ENCODE results near the gene WBP11. TPM values are rescaled to one million over a fixed set of nuclear protein-coding genes. Genes with fewer than 3 reads are reported as not detected.

The WBP11 gene
- total RNA-seq, 1 donor from 2014 or later = 53.5 TPM

GRCh38 chr12:14774906-14775635 lies 28.2 kb downstream of the WBP11 start:
- H3K9ac ChIP-seq = no peak overlapping the region
- no peaks in the 10 kb centered on the region for H3K36me3 ChIP-seq
- Mint-ChIP-seq H3K27me3 (ENCODE audit: insufficient read depth, low read depth) (peaks cover 27% of the 10 kb centered on the region), H3K9me3 (peaks cover 7% of the 10 kb centered on the region), H3K4me1 (peaks cover 44% of the 10 kb centered on the region), H3K36me3 (no peaks in the 10 kb centered on the region), H3K4me3 (peak overlapping the region; percentile 99), H3K27ac (no peak overlapping the region)
- H4K20me1 ChIP-seq (ENCODE audit: low read depth) = peaks cover 8% of the 10 kb centered on the region
- H3F3A ChIP-seq (ENCODE audit: low read depth) = peaks cover 41% of the 10 kb centered on the region
- peak; percentile 51 for DNase-seq (ENCODE audit: low spot score)
- no peak overlapping the region for H3K27ac ChIP-seq
- no peaks in the 10 kb centered on the region for H3K9me3 ChIP-seq (ENCODE audit: low read depth)
- peak overlapping the region; percentile 66 for H2AFZ ChIP-seq (replicated peaks)
- H3K4me1 ChIP-seq = peaks cover 18% of the 10 kb centered on the region
- peaks cover 8% of the 10 kb centered on the region for H3K79me2 ChIP-seq (ENCODE audit: low read depth)
- peak overlapping the region; percentile 88 for H3K4me3 ChIP-seq
- peak overlapping the region; percentile 88 for H3K4me2 ChIP-seq
- peaks cover 9% of the 10 kb centered on the region for H3K27me3 ChIP-seq
- TF ChIP-seq EZH2 (IDR thresholded peaks at IDR 0.05) (no peak), CTCF (IDR thresholded peaks at IDR 0.05) (peak; percentile 12)

- peak overlapping the region; percentile 80 for H2AFZ ChIP-seq (replicated peaks)
- Mint-ChIP-seq H3K4me1 (peaks cover 44% of the 10 kb centered on the region), H3K36me3 (no peaks in the 10 kb centered on the region), H3K4me3 (peak overlapping the region; percentile 99), H3K27ac (peak overlapping the region; percentile 78), H3K9me3 (peaks cover 7% of the 10 kb centered on the region), H3K27me3 (ENCODE audit: insufficient read depth, low read depth) (peaks cover 30% of the 10 kb centered on the region)
- peaks cover 9% of the 10 kb centered on the region for H3K27me3 ChIP-seq
- H3K4me1 ChIP-seq = peaks cover 18% of the 10 kb centered on the region
- DNase-seq (ENCODE audit: low spot score) = peak; percentile 97
- no peak overlapping the region for H3K27ac ChIP-seq
- H3F3A ChIP-seq (ENCODE audit: low read depth) = peaks cover 49% of the 10 kb centered on the region
- peaks cover 15% of the 10 kb centered on the region for H3K79me2 ChIP-seq (ENCODE audit: low read depth)
- TF ChIP-seq EZH2 (IDR thresholded peaks at IDR 0.05) (no peak), EZH2phosphoT487 (IDR thresholded peaks at IDR 0.05) (no peak), CTCF (IDR thresholded peaks at IDR 0.05) (no peak)
- H4K20me1 ChIP-seq (ENCODE audit: low read depth) = peaks cover 9% of the 10 kb centered on the region
- peak overlapping the region; percentile 1 for H3K9ac ChIP-seq
- H3K36me3 ChIP-seq = no peaks in the 10 kb centered on the region
- H3K9me3 ChIP-seq (ENCODE audit: low read depth) = no peaks in the 10 kb centered on the region
- H3K4me3 ChIP-seq = peak overlapping the region; percentile 88
- H3K4me2 ChIP-seq = peak overlapping the region; percentile 88
Observed at GRCh38 chr12:14774074-14774905, 29.0 kb downstream of the WBP11 start.

GRCh38 chr12:14773685-14774073 lies 29.6 kb downstream of the WBP11 start:
- H3K9me3 Mint-ChIP-seq = peaks cover 7% of the 10 kb centered on the region
- H3K4me2 ChIP-seq = peak overlapping the region; percentile 88
- H3K4me1 Mint-ChIP-seq = peaks cover 47% of the 10 kb centered on the region
- peak overlapping the region; percentile 99 for H3K4me3 Mint-ChIP-seq
- no peaks in the 10 kb centered on the region for H3K36me3 Mint-ChIP-seq
- peaks cover 15% of the 10 kb centered on the region for H4K20me1 ChIP-seq (ENCODE audit: low read depth)
- peaks cover 18% of the 10 kb centered on the region for H3K4me1 ChIP-seq
- H3K79me2 ChIP-seq (ENCODE audit: low read depth) = peaks cover 21% of the 10 kb centered on the region
- H3F3A ChIP-seq (ENCODE audit: low read depth) = peaks cover 51% of the 10 kb centered on the region
- H2AFZ ChIP-seq (replicated peaks) = peak overlapping the region; percentile 80
- peaks cover 9% of the 10 kb centered on the region for H3K27me3 ChIP-seq
- TF ChIP-seq EZH2phosphoT487 (IDR thresholded peaks at IDR 0.05) (no peak), CTCF (IDR thresholded peaks at IDR 0.05) (no peak), EZH2 (IDR thresholded peaks at IDR 0.05) (no peak)
- H3K9me3 ChIP-seq (ENCODE audit: low read depth) = no peaks in the 10 kb centered on the region
- peak overlapping the region; percentile 78 for H3K27ac Mint-ChIP-seq
- peaks cover 30% of the 10 kb centered on the region for H3K27me3 Mint-ChIP-seq (ENCODE audit: insufficient read depth, low read depth)
- H3K4me3 ChIP-seq = peak overlapping the region; percentile 88
- H3K36me3 ChIP-seq = no peaks in the 10 kb centered on the region
- peak overlapping the region; percentile 1 for H3K9ac ChIP-seq
- peak; percentile 73 for DNase-seq (ENCODE audit: low spot score)
- no peak overlapping the region for H3K27ac ChIP-seq

Data from neural progenitor cell (in vitro differentiated cells).